ENCODE results near the gene LSG1.

LSG1 gene

GRCh38 chr3:194596906-194597305 is 75.1 kb downstream of the LSG1 start:
- H3K27ac ChIP-seq = no peak overlapping the region
- DNase-seq (ENCODE audit: low read depth, low spot score) = no peak

DNA sequence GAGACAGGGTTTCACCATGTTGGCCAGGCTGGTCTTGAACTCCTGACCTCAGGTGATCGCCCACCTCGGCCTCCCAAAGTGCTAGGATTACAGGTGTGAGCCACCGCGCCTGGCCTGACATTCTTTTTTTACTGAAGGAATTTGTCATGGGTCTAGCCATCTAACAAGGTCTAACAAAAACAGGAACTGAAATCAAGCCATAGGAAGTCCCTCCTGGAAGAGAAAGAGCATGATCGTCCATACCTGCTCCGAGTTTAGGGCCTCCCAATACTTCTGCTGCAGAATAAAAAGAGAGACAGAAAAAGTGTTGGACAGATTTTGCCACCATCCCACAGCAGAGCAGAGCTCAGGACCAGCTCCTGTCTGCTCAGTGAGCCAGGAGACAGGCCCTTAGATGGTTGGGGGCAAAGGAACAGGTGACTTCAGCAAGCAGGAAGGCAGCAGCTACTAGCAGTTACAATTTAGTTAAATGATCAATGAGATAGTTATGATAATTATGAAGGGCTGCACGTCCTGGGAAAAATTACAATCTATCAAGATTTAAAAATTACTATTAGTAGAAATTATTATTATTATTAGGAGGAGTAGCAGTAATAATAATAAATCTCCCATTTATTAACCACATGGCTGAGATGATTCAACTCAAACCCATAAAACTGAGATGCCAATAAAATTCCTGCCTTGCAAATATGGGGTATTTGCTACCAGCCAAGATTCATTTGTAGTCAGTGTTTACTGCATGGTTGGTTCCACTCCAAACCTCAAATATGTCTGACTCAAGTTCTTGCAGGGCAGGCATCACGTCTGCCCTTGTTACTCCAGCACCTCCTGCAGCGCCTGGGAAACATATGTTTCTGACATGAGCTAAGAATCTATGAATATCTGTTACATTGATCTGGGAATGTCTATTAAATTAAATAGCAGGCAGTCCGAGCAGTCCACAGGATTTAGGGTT is 78.9 kb downstream of the LSG1 start:
- no peak overlapping the region for H3K27ac ChIP-seq
- peak; percentile 97 for DNase-seq (ENCODE audit: low read depth, low spot score)
